HG03378 (cell line): Measurements from ENCODE around the gene PTK6.

Experiments
- ATAC-seq: cut with Tn5 transposase; IDR thresholded peaks from one replicate; pipeline ENCODE4 v1.9.1; 2021; ENCODE audit warnings: mild to moderate bottlenecking, moderate library complexity; ENCODE audit not compliant: unreplicated experiment

PTK6 gene

GRCh38 chr20:63545814-63546213, 8.6 kb upstream of the PTK6 start:
- no peak for ATAC-seq

- ATAC-seq, result no peak
Observed at GRCh38 chr20:63544958-63545516, 7.9 kb upstream of the PTK6 start.

- ATAC-seq, result no peak
Observed at GRCh38 chr20:63544241-63544957, 7.2 kb upstream of the PTK6 start.

- no peak for ATAC-seq
Observed at GRCh38 chr20:63543733-63544132, 6.6 kb upstream of the PTK6 start.

- no peak for ATAC-seq
Observed at GRCh38 chr20:63543131-63543530, 6.0 kb upstream of the PTK6 start.

GRCh38 chr20:63542696-63543095, 5.5 kb upstream of the PTK6 start:
- peak; percentile 29 for ATAC-seq

GRCh38 chr20:63542031-63542559, 4.9 kb upstream of the PTK6 start:
- no peak for ATAC-seq

- no peak for ATAC-seq
Observed at GRCh38 chr20:63541371-63541770, 4.2 kb upstream of the PTK6 start.

- no peak for ATAC-seq
Observed at GRCh38 chr20:63540417-63541186, 3.4 kb upstream of the PTK6 start.

- ATAC-seq, result no peak
Observed at GRCh38 chr20:63539441-63540370, 2.5 kb upstream of the PTK6 start.

- no peak for ATAC-seq
Observed at GRCh38 chr20:63539092-63539430, 1.9 kb upstream of the PTK6 start.

GRCh38 chr20:63538204-63539091, 1.3 kb upstream of the PTK6 start:
- ATAC-seq, result no peak

- ATAC-seq, result peak; percentile 80
Observed at GRCh38 chr20:63537525-63538203, 488 bp upstream of the PTK6 start.

- no peak for ATAC-seq
Observed at GRCh38 chr20:63536241-63536977, 767 bp downstream of the PTK6 start.

- no peak for ATAC-seq
Observed at GRCh38 chr20:63534831-63535651, 2.1 kb downstream of the PTK6 start.

GRCh38 chr20:63534427-63534830, 2.7 kb downstream of the PTK6 start:
- no peak for ATAC-seq

GRCh38 chr20:63533871-63534393, 3.2 kb downstream of the PTK6 start:
- ATAC-seq, result no peak

- ATAC-seq, result no peak
Observed at GRCh38 chr20:63533388-63533787, 3.8 kb downstream of the PTK6 start.
